IPS-11a (cell line): ENCODE results near the gene YPEL3.

Experiments
- H3K4me3 ChIP-seq: one replicate; pipeline ENCODE4 v1.5.1; 2013; ENCODE audit warnings: low read depth, low read length, control low read depth

The YPEL3 gene

DNA sequence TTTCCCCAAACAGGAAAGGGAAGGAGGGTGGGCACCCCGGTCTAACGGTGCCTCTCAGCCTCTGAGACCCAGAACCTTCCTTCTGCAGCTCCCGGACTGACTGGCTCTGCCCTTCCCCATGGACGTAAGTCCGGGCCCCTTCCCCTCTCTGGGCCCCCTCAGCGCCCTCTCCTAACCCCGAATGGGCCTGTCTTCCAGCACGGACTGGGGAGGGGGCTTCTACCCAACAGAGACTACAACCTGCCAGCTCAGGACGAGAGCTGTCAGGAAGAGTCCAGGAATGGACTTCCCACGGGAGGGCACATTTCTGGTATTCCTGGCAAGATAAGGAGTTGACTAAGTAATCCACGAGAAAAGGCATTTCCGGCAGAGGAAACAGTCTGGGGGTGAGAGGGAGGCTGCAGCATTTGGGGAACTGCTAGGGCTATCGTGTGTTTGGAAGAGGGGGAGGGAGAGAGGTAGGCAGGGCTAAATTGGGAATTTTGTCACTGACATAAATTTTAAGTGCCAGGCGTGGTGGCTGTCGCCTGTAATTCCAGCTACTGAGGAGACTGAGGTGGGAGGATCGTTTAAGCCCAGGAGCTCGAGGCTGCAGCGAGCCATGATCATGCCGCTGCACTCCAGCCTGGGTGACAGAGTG is 42.5 kb downstream of the YPEL3 start:
- peak overlapping the region; percentile 77 for H3K4me3 ChIP-seq

DNA sequence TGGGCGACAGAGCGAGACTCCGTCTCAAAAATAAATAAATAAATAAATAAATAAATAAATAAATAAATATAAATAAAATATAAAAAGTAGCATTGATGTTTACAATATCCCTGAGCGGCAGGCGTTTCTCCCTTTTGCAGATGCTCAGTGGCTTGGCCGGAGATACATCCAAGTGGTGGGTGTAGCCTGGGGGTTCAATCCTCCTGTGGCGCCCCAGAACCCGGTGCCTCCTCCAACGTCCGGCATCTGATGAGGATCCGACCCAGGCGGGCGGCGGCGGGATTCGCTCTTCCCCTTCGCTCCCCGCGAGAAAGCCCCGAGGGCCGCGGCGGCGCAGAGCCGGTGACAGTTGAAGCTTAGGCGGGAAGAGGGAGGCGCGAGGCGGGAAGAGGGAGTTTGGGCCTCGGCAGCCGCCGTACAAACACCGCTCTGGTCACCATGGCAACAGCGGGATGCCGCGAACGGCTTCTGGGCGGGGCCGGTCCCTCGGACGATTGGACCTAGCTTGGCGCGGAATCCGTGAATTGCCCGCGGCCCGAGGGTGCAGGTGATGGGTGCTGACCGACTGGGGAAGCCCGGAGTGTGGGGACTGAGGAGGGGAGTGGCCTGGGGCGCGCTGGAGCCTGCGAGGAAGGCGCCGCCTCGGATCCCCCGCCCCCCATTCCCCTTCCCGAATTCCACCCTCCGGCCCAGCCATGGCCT is 43.2 kb downstream of the YPEL3 start:
- H3K4me3 ChIP-seq = peak overlapping the region; percentile 77

DNA sequence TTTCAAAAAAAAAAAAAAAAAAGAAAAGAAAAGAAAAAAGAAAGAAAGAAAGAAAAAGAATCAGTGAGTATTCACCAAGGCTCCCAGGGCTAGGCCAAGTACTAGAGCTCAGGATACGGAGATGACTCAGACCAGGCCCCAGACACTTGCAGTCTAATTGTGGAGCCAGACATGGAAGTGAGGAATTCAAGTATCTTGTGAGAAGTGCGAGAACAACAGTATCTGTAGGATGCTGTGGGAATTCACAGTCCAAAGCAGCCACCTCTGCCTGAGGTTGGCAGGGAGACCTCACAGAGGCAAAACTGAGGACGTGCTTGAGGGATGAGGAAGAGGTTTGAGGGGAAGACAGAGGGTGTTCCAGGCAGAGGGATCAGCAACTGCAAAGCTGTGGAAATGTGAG is 44.5 kb downstream of the YPEL3 start:
- H3K4me3 ChIP-seq = no peak overlapping the region

DNA sequence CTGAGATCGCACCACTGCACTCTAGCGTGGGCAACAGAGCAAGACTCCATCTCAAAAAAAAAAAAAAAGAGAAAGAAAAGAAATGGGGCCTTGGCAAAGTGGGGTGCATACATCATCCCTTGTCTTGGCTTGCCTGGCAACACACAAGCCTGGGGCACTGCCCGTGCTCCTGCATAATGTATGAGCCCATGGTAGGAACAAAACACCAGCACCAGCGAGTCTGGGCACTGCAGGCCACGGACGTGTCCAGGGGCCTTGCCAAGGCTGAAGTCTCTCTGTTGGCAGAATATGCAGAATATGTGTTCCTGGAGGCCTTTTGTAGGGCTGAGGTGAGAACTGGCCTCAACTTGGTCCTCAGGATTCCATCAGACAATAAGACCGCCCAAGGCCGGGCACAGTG is 46.1 kb downstream of the YPEL3 start:
- H3K4me3 ChIP-seq = no peak overlapping the region

DNA sequence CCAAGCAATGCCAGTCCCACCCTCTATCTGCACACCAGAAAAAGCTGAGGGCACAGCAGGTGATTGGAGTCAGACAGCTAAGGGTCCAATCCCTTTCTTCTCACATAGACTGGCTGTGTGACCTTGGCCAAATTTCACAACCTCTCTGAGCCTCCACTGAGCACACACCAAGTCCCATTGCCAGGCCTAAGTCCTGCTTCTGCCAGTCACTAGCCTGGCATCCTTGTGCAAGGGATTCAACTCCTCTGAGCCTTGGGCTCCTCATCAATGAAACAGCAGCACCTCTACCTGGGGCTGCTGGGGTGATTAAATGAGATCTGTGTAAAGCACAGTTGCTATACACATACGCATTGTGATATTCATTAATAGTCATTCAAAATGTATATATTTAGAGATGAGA is 49.4 kb downstream of the YPEL3 start:
- H3K4me3 ChIP-seq = no peak overlapping the region

DNA sequence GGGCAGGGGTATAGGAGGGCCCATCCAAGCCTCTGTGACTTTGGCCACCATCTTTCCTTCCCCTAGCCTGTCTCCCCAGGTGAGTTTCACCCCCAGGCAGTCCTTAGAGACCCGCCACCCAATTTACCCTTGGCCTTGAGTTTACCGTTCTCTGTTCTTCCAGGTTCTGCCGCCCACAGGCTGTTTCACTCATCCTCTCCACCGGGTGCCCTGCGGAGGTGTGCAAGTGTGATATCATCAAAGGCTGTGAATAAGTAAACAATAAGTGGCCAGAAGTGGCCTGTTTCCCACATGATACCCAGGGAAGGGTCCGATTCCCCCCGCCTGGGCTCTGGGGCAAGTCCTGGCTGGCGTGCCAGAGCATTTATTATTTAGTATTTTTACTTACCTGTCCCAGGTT is 49.8 kb downstream of the YPEL3 start:
- H3K4me3 ChIP-seq = no peak overlapping the region
